Spleen (tissue), 7 donors: Measurements from ENCODE around the gene FSCN2.

ENCODE experiments used
- POLR2A ChIP-seq, 3 donors: fragments of 450-650 bp; IDR thresholded peaks; one replicate each; pipeline ENCODE4 v1.5.1; 2017; ENCODE audit warnings: antibody characterized with exemption in 3 of 3, mild to moderate bottlenecking in 1 of 3
- POLR2AphosphoS5 ChIP-seq, 3 donors: sonication (generic); formaldehyde crosslinking; IDR thresholded peaks; one replicate each; pipeline ENCODE4 v1.5.1; 2017; ENCODE audit warnings: antibody characterized with exemption in 3 of 3
- TF ChIP-seq, protein P1 (sequence below), 11 experiments: fragments of 200-600 bp in 7 of 11; fragments of 450-650 bp in 4 of 11; sonication (generic) in 4 of 11; IDR thresholded peaks in 8 of 11; conservative IDR thresholded peaks in 3 of 11; 1 replicate in 7 of 11; 2 replicates in 4 of 11; pipeline versions ENCODE4 v1.4.0 to v1.8.0; 2016 to 2021; ENCODE audit warnings: antibody characterized with exemption in 11 of 11, inconsistent platforms in 4 of 11, mild to moderate bottlenecking in 1 of 11
- donor health status: DM: no; HTN: no; CAD: no; lungs with moderate emphysema.
- donor health status: DM: no; HTN: no; CAD: no.
- donor health status: DM: no; HTN: no; CAD: no.

DNA sequence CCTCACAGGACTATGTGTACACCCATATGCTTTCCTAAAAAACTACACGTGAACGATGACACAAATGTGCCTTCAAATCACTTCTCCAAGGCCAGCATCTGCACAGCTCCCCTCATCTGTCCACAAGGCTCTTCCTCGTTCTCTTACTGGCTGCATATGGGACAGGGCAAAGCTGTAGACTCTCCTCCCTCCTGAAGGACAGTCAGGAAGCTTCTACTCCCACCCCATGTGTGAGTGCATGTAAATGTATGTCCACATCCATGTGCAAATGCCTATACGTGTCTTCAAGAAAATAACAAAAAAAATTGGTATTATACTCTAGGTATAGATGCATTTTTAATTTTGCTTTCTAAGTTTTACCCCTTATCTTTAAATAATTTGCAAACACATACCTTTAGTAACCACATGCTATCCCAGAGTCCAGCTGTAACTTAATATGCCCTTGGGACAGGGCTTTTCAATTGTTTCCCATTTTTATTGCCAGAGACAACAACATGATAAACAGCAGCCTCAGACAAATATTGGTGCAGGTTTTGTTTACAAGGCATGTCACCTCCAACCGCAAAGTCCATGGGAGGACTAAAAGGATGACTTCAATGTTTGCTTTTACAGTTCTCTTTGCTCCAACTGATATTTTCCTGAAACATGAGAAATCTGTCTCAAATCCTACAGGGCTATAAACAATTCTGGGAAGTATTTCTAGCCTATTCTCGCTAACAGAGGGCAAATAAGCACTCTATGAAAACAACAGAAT lies 55.6 kb downstream of the FSCN2 start:
- TF ChIP-seq POLR2AphosphoS5 (IDR thresholded peaks at IDR 0.05) (no peak), POLR2A (IDR thresholded peaks at IDR 0.05) (no peak)
- TF ChIP-seq, protein P1, sequence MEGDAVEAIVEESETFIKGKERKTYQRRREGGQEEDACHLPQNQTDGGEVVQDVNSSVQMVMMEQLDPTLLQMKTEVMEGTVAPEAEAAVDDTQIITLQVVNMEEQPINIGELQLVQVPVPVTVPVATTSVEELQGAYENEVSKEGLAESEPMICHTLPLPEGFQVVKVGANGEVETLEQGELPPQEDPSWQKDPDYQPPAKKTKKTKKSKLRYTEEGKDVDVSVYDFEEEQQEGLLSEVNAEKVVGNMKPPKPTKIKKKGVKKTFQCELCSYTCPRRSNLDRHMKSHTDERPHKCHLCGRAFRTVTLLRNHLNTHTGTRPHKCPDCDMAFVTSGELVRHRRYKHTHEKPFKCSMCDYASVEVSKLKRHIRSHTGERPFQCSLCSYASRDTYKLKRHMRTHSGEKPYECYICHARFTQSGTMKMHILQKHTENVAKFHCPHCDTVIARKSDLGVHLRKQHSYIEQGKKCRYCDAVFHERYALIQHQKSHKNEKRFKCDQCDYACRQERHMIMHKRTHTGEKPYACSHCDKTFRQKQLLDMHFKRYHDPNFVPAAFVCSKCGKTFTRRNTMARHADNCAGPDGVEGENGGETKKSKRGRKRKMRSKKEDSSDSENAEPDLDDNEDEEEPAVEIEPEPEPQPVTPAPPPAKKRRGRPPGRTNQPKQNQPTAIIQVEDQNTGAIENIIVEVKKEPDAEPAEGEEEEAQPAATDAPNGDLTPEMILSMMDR (IDR thresholded peaks at IDR 0.05 in 8 of 11, conservative IDR thresholded peaks at IDR 0.05 in 3 of 11) = no peak
